ENCODE results near the gene DISP3.

- no peak for TF ChIP-seq SIX5 (IDR thresholded peaks at IDR 0.05; ENCODE audit: borderline replicate concordance in 1 of 2, insufficient read depth in 1 of 2, low read depth in 1 of 2, low read length in 2 of 2)
- no peak for TF ChIP-seq CBFB (CRISPR knock-in tag; IDR thresholded peaks at IDR 0.05)
- TF ChIP-seq DACH1 (IDR thresholded peaks at IDR 0.05; ENCODE audit: partially characterized antibody), result no peak
- TF ChIP-seq KHSRP (IDR thresholded peaks at IDR 0.05), result no peak
- TF ChIP-seq PATZ1 (CRISPR knock-in tag; IDR thresholded peaks at IDR 0.05; ENCODE audit: borderline replicate concordance), result no peak
- no peak for TF ChIP-seq ZZZ3 (IDR thresholded peaks at IDR 0.05)
These were observed 10.1 kb upstream of the DISP3 start for GRCh38 chr1:11468878-11469277.
